K562 (cell line): Measurements from ENCODE around the gene MACROD2. TPM values are rescaled to one million over a fixed set of nuclear protein-coding genes. Genes with fewer than 3 reads are reported as not detected.

Experiments used
- EP300 ChIP-seq: IDR thresholded peaks from 2 replicates; pipeline ENCODE4 v1.6.1; 2012; ENCODE audit warnings: low read length, improper control_type of control experiment
- FOXP4 ChIP-seq: sonication (generic); formaldehyde crosslinking; IDR thresholded peaks from 2 replicates; pipeline ENCODE4 v1.8.0; 2022; ENCODE audit warnings: mild to moderate bottlenecking, missing genetic modification reagents, borderline replicate concordance
- HMGXB4 ChIP-seq: sonication (generic); formaldehyde crosslinking; IDR thresholded peaks from 2 replicates; pipeline ENCODE4 v1.8.1; 2023; ENCODE audit warnings: mild to moderate bottlenecking, missing genetic modification reagents
- KLF10 ChIP-seq: fragments of 250-450 bp; sonication (Bioruptor Pico); IDR thresholded peaks from 2 replicates; pipeline ENCODE4 v1.6.1; 2021; ENCODE audit warnings: matching md5 sums
- KLF6 ChIP-seq: fragments of 250-450 bp; sonication (Bioruptor Pico); IDR thresholded peaks from 2 replicates; pipeline ENCODE4 v1.4.0; 2020; ENCODE audit warnings: mild to moderate bottlenecking, moderate library complexity, borderline replicate concordance
- MEF2A ChIP-seq: IDR thresholded peaks from 2 replicates; pipeline ENCODE4 v1.6.1; 2011; ENCODE audit warnings: low read depth, mild to moderate bottlenecking, low read length, moderate library complexity; ENCODE audit not compliant: control insufficient read depth
- MGA ChIP-seq: fragments of 450-650 bp; IDR thresholded peaks from 2 replicates; pipeline ENCODE4 v1.6.1; 2016; ENCODE audit warnings: mild to moderate bottlenecking, moderate library complexity
- PPARD ChIP-seq: fragments of 250-450 bp; sonication (Bioruptor Pico); IDR thresholded peaks from 2 replicates; pipeline ENCODE4 v1.8.0; 2022; ENCODE audit warnings: inconsistent platforms, mild to moderate bottlenecking, moderate library complexity
- SMARCC2 ChIP-seq: fragments of 450-650 bp; IDR thresholded peaks from 2 replicates; pipeline ENCODE4 v1.6.1; 2017; ENCODE audit warnings: antibody characterized with exemption, moderate library complexity, mild to moderate bottlenecking, low read depth
- SRSF9 ChIP-seq: fragments of 200-400 bp; formaldehyde crosslinking; IDR thresholded peaks from 2 replicates; pipeline ENCODE4 v1.6.1; 2017; ENCODE audit warnings: low read depth, low read length, borderline replicate concordance
- ZBED1 ChIP-seq: IDR thresholded peaks from 2 replicates; pipeline ENCODE4 v1.6.1; 2014
- ZNF212 ChIP-seq: fragments of 450-650 bp; formaldehyde crosslinking; IDR thresholded peaks from 2 replicates; pipeline ENCODE4 v1.4.0; 2020; ENCODE audit warnings: mild to moderate bottlenecking
- polyA plus RNA-seq, 8 experiments: library from polyadenylated mRNA; depleted of rRNA in 4 of 8; stranded (reverse) in 5 of 8; unstranded in 3 of 8; fragments of >200 nt; fragmentation: Nextera tagmentation in 2 of 8; fragmentation: Illumina TruSeq in 1 of 8; extraction: Ambion mirVana in 2 of 8; extraction: Trizol in 1 of 8; gene quantifications; 2 replicates each; pipeline versions ENCODE4 v1.2.1 to v1.2.3, GENCODE V29; 2011 to 2014; ENCODE audit warnings: inconsistent platforms in 1 of 8, missing spikeins in 1 of 8
- total RNA-seq, 7 experiments: library from RNA; depleted of rRNA in 6 of 7; stranded (reverse); fragments of >200 nt in 6 of 7; fragmentation: Illumina TruSeq in 2 of 7; extraction: Trizol in 2 of 7; gene quantifications; 2 replicates each; pipeline versions ENCODE4 v1.2.1 to v1.2.3, GENCODE V29; 2011 to 2021; ENCODE audit warnings: low replicate concordance in 1 of 7

MACROD2 gene
- total and polyA plus RNA-seq, 9 of the 15 experiments (the other 6 are each of a cell fraction or from before 2014, with no cell fraction given): not detected

- TF ChIP-seq HMGXB4 (CRISPR knock-in tag) (no peak), SRSF9 (no peak), ZNF212 (CRISPR knock-in tag) (no peak), KLF6 (no peak), MEF2A (no peak), EP300 (no peak), KLF10 (no peak), MGA (no peak), SMARCC2 (no peak), ZBED1 (no peak), FOXP4 (CRISPR knock-in tag) (no peak), PPARD (no peak)
Observed at GRCh38 chr20:14559612-14560011, 564.3 kb downstream of the MACROD2 start (continued).
